K562 (cell line): ENCODE measurements around the gene SFXN3. TPM values are rescaled to one million over a fixed set of nuclear protein-coding genes. Genes with fewer than 3 reads are reported as not detected.

ENCODE experiments used
- ATAC-seq: fragments of 200-7000 bp; cut with Tn5 transposase; 3 replicates; pipeline ENCODE4 v1.9.1; 2020; ENCODE audit warnings: moderate library complexity
- BruUV-seq: library from RNA; stranded (reverse); fragments of 400-500 nt; replicated peaks from 2 replicates; lab custom pipeline; 2021; lab: Mats Ljungman, UMichigan
- CTCF ChIA-PET: fragments of 300-600 bp; formaldehyde crosslinking; extraction: SDS; loops from one replicate; lab custom pipeline; 2021; ENCODE audit warnings: low intra/inter-chr PET ratio; lab: Yijun Ruan, JAX
- POLR2A ChIA-PET: fragments of 300-600, 350-650 bp; sonication (Branson Sonifier 250); formaldehyde crosslinking; extraction: SDS; loops from one replicate; lab custom pipeline; 2021; ENCODE audit warnings: antibody characterized with exemption, inconsistent platforms; lab: Yijun Ruan, JAX
- DNase-seq, 4 experiments: peaks; one replicate each; pipeline versions ENCODE4 v3.0.0 to v3.0.0-alpha.2; 2011 to 2018; ENCODE audit warnings: low spot score in 3 of 4, mixed read lengths in 3 of 4; ENCODE audit errors: extremely low read depth in 1 of 4
- FAIRE-seq: peaks from 2 replicates; lab custom pipeline; 2011; peaks lifted over from hg19 to GRCh38; lab: Jason Lieb, UNC
- H2AFZ ChIP-seq: 2 replicates; pipeline ENCODE4 v1.6.0; 2011; ENCODE audit warnings: low read depth, low read length, control low read depth, inconsistent platforms
- H3K27ac ChIP-seq: fragments of 200-600 bp; 3 replicates; pipeline ENCODE4 v1.8.0; 2011; ENCODE audit warnings: low read depth, mild to moderate bottlenecking, control low read depth, inconsistent platforms, low read length, moderate library complexity, mixed read lengths; ENCODE audit errors: extremely low read depth
- H3K27me3 ChIP-seq, 2 experiments: fragments of 300-600 bp in 1 of 2; 2 replicates in 1 of 2; 3 replicates in 1 of 2; pipeline versions ENCODE4 v1.6.0 to v1.8.0; 2011; ENCODE audit warnings: inconsistent platforms in 2 of 2, low read length in 2 of 2, mild to moderate bottlenecking in 1 of 2, mixed read lengths in 1 of 2, moderate library complexity in 1 of 2; ENCODE audit not compliant: control insufficient read depth in 2 of 2, insufficient read depth in 2 of 2
- H3K36me3 ChIP-seq: fragments of 300-600 bp; 3 replicates; pipeline ENCODE4 v1.8.0; 2011; ENCODE audit warnings: mild to moderate bottlenecking, low read length, inconsistent platforms; ENCODE audit not compliant: control insufficient read depth, insufficient read depth
- H3K4me1 ChIP-seq, 2 experiments: fragments of 200-600 bp in 1 of 2; replicated peaks in 1 of 2; 2 replicates in 1 of 2; 3 replicates in 1 of 2; pipeline versions ENCODE4 v1.5.1 to v1.8.0; 2011; ENCODE audit warnings: inconsistent platforms in 2 of 2, low read length in 2 of 2, mild to moderate bottlenecking in 1 of 2, mixed read lengths in 1 of 2, moderate library complexity in 1 of 2; ENCODE audit not compliant: control insufficient read depth in 2 of 2, insufficient read depth in 2 of 2
- H3K4me2 ChIP-seq: 2 replicates; pipeline ENCODE4 v1.6.1; 2011; ENCODE audit warnings: low read length, control low read depth, inconsistent platforms, mixed read lengths; ENCODE audit not compliant: insufficient read depth
- H3K4me3 ChIP-seq: fragments of 200-600 bp; sonication (generic), shearing (Covaris generic); 2 replicates; pipeline ENCODE4 v1.5.1; 2016; ENCODE audit warnings: control low read depth, inconsistent platforms
- H3K79me2 ChIP-seq: fragments of 200-600 bp; 3 replicates; pipeline ENCODE4 v1.8.0; 2011; ENCODE audit warnings: low read length, inconsistent platforms; ENCODE audit not compliant: control insufficient read depth, insufficient read depth
- H3K9ac ChIP-seq, 2 experiments: 2 replicates each; pipeline versions ENCODE4 v1.6.0 to v1.6.1; 2011; ENCODE audit warnings: low read depth in 2 of 2, low read length in 2 of 2, control low read depth in 1 of 2, inconsistent platforms in 1 of 2, mild to moderate bottlenecking in 1 of 2, mixed read lengths in 1 of 2; ENCODE audit not compliant: insufficient read depth in 1 of 2
- H3K9me1 ChIP-seq: one replicate; pipeline ENCODE4 v1.6.0; 2011; ENCODE audit warnings: inconsistent platforms, mild to moderate bottlenecking, low read length, moderate library complexity; ENCODE audit not compliant: control insufficient read depth, insufficient read depth
- H3K9me3 ChIP-seq: replicated peaks from 2 replicates; pipeline ENCODE4 v1.5.1; 2011; ENCODE audit warnings: low read depth, low read length, inconsistent platforms; ENCODE audit not compliant: control insufficient read depth, insufficient read depth
- H4K20me1 ChIP-seq: replicated peaks from 2 replicates; pipeline ENCODE4 v1.6.1; 2011; ENCODE audit warnings: low read length, inconsistent platforms, mixed read lengths; ENCODE audit not compliant: control insufficient read depth, insufficient read depth
- ATF3 ChIP-seq, 2 experiments: fragments of 450-650 bp in 1 of 2; sonication (generic) in 1 of 2; formaldehyde crosslinking in 1 of 2; IDR thresholded peaks in 1 of 2; conservative IDR thresholded peaks in 1 of 2; 2 replicates each; pipeline versions ENCODE4 v1.6.1 to v1.8.1; 2016 to 2023; ENCODE audit warnings: mild to moderate bottlenecking in 2 of 2, moderate library complexity in 2 of 2, inconsistent platforms in 1 of 2, missing genetic modification reagents in 1 of 2
- BRD4 ChIP-seq: fragments of 200-600 bp; sonication (generic); IDR thresholded peaks from 2 replicates; pipeline ENCODE4 v1.6.1; 2017; ENCODE audit warnings: inconsistent platforms
- HBP1 ChIP-seq: fragments of 450-650 bp; formaldehyde crosslinking; IDR thresholded peaks from 2 replicates; pipeline ENCODE4 v1.4.0; 2022; ENCODE audit warnings: missing genetic modification characterization
- HDAC2 ChIP-seq: fragments of 450-650 bp; IDR thresholded peaks from 2 replicates; pipeline ENCODE4 v1.6.1; 2016; ENCODE audit warnings: mild to moderate bottlenecking
- NR3C1 ChIP-seq: sonication (generic); formaldehyde crosslinking; IDR thresholded peaks from 2 replicates; pipeline ENCODE4 v1.8.1; 2022; ENCODE audit warnings: missing genetic modification reagents
- SNRNP70 ChIP-seq: fragments of 200-400 bp; formaldehyde crosslinking; optimal IDR thresholded peaks from 2 replicates; pipeline ENCODE3; 2017; ENCODE audit warnings: low read depth, low read length
- ZNF512 ChIP-seq: IDR thresholded peaks from 2 replicates; pipeline ENCODE4 v1.6.1; 2016; ENCODE audit warnings: missing genetic modification characterization, missing compliant biosample characterization
- WGBS: fragments of 100-300 bp; shearing (Covaris generic); methylation state at CpG from one replicate; pipeline ENCODE4 v1.1.6; 2016; ENCODE audit warnings: low coverage, mixed read lengths; ENCODE audit not compliant: insufficient coverage; ENCODE audit errors: missing lambda C conversion rate; 5-methylcytosine and 5-hydroxymethylcytosine counted together
- in situ Hi-C: fragments of 300-500 bp; cut with MboI; formaldehyde crosslinking; loops from 4 replicates; pipeline ENCODE4 v1.15.0; 2018; ENCODE audit warnings: inconsistent platforms, mixed read lengths
- intact Hi-C: fragments of 100-400 bp; cut with micrococcal nuclease; formaldehyde crosslinking; loops from 2 replicates; pipeline ENCODE4 v1.14.2; 2022
- polyA plus RNA-seq, 8 experiments: library from polyadenylated mRNA; depleted of rRNA in 4 of 8; stranded (reverse) in 5 of 8; unstranded in 3 of 8; fragments of >200 nt; fragmentation: Nextera tagmentation in 2 of 8; fragmentation: Illumina TruSeq in 1 of 8; extraction: Ambion mirVana in 2 of 8; extraction: Trizol in 1 of 8; gene quantifications; 2 replicates each; pipeline versions ENCODE4 v1.2.1 to v1.2.3, GENCODE V29; 2011 to 2014; ENCODE audit warnings: inconsistent platforms in 1 of 8, missing spikeins in 1 of 8
- total RNA-seq, 7 experiments: library from RNA; depleted of rRNA in 6 of 7; stranded (reverse); fragments of >200 nt in 6 of 7; fragmentation: Illumina TruSeq in 2 of 7; extraction: Trizol in 2 of 7; gene quantifications; 2 replicates each; pipeline versions ENCODE4 v1.2.1 to v1.2.3, GENCODE V29; 2011 to 2021; ENCODE audit warnings: low replicate concordance in 1 of 7
- TF ChIP-seq, protein P1 (sequence below): fragments of 250-450 bp; sonication (Bioruptor Pico); IDR thresholded peaks from 2 replicates; pipeline ENCODE4 v1.4.0; 2020; ENCODE audit warnings: mild to moderate bottlenecking, moderate library complexity, borderline replicate concordance
- TF ChIP-seq, protein P2 (sequence below): fragments of 200-800 bp; sonication (Bioruptor generic); IDR thresholded peaks from 2 replicates; pipeline ENCODE4 v1.6.1; 2016; ENCODE audit warnings: missing genetic modification characterization, missing compliant biosample characterization

Gene SFXN3
- total and polyA plus RNA-seq, 9 of the 15 experiments (the other 6 are each of a cell fraction or from before 2014, with no cell fraction given), result 0.24 to 4.6 (median 0.86) TPM

DNA sequence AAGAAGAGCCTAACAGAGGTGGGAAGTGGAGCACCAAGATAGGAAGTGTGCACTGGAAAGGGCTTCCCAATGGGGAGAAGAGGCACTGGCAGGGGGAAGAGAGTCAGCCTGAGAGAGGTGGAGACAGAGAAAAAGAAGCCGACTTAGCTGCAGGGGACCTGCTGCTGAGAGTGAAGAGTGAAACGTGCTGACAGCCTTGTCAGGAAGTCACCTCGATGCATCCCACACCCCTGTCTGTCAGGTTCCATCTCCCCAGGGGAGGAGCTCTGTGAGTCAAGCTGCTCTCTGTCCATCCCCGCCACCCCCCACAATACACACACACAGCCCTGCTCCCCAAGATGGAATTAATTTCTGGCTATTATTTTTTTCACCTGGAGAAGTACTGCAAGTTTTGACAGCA, 44.7 kb downstream of the SFXN3 start:
- WGBS, result 0% methylated on average over 2 of the region's 4 CpGs
- Histone ChIP-seq H3K9me3 (no peaks in the 10 kb centered on the region), H2AFZ (no peak overlapping the region), H3K4me2 (no peak overlapping the region), H4K20me1 (no peaks in the 10 kb centered on the region), H3K9ac (no peak overlapping the region), H3K79me2 (no peaks in the 10 kb centered on the region), H3K27me3 (peaks cover 0 to 7% of the 10 kb centered on the region in 2 experiments; a peak in 3 of 5 replicates), H3K27ac (no peak overlapping the region), H3K36me3 (no peaks in the 10 kb centered on the region), H3K4me1 (peaks cover 12 to 15% of the 10 kb centered on the region in 2 experiments), H3K4me3 (no peak overlapping the region), H3K9me1 (no peaks in the 10 kb centered on the region)
- BruUV-seq, result no TSS peak
- intact Hi-C loops (no loop called here), in situ Hi-C loops (no loop called here)
- FAIRE-seq (no peak), DNase-seq (no peak), ATAC-seq (no peak)
- POLR2A ChIA-PET, result interaction anchor here (0.8 kb wide), 1 partner anchor 9 kb away, joined by 3 read pairs; no protein-coding TSS in a partner anchor
- CTCF ChIA-PET, result no interaction called here
- TF ChIP-seq NR3C1 (CRISPR knock-in tag) (no peak), ATF3 (IDR thresholded peaks at IDR 0.05) (no peak), ATF3 (CRISPR knock-in tag; conservative IDR thresholded peaks at IDR 0.05) (no peak), HDAC2 (no peak), BRD4 (no peak), HBP1 (CRISPR knock-in tag) (no peak), SNRNP70 (no peak), ZNF512 (tag) (no peak)
- TF ChIP-seq, protein P1, sequence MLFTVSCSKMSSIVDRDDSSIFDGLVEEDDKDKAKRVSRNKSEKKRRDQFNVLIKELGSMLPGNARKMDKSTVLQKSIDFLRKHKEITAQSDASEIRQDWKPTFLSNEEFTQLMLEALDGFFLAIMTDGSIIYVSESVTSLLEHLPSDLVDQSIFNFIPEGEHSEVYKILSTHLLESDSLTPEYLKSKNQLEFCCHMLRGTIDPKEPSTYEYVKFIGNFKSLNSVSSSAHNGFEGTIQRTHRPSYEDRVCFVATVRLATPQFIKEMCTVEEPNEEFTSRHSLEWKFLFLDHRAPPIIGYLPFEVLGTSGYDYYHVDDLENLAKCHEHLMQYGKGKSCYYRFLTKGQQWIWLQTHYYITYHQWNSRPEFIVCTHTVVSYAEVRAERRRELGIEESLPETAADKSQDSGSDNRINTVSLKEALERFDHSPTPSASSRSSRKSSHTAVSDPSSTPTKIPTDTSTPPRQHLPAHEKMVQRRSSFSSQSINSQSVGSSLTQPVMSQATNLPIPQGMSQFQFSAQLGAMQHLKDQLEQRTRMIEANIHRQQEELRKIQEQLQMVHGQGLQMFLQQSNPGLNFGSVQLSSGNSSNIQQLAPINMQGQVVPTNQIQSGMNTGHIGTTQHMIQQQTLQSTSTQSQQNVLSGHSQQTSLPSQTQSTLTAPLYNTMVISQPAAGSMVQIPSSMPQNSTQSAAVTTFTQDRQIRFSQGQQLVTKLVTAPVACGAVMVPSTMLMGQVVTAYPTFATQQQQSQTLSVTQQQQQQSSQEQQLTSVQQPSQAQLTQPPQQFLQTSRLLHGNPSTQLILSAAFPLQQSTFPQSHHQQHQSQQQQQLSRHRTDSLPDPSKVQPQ (CRISPR knock-in tag), result no peak
- TF ChIP-seq, protein P2, sequence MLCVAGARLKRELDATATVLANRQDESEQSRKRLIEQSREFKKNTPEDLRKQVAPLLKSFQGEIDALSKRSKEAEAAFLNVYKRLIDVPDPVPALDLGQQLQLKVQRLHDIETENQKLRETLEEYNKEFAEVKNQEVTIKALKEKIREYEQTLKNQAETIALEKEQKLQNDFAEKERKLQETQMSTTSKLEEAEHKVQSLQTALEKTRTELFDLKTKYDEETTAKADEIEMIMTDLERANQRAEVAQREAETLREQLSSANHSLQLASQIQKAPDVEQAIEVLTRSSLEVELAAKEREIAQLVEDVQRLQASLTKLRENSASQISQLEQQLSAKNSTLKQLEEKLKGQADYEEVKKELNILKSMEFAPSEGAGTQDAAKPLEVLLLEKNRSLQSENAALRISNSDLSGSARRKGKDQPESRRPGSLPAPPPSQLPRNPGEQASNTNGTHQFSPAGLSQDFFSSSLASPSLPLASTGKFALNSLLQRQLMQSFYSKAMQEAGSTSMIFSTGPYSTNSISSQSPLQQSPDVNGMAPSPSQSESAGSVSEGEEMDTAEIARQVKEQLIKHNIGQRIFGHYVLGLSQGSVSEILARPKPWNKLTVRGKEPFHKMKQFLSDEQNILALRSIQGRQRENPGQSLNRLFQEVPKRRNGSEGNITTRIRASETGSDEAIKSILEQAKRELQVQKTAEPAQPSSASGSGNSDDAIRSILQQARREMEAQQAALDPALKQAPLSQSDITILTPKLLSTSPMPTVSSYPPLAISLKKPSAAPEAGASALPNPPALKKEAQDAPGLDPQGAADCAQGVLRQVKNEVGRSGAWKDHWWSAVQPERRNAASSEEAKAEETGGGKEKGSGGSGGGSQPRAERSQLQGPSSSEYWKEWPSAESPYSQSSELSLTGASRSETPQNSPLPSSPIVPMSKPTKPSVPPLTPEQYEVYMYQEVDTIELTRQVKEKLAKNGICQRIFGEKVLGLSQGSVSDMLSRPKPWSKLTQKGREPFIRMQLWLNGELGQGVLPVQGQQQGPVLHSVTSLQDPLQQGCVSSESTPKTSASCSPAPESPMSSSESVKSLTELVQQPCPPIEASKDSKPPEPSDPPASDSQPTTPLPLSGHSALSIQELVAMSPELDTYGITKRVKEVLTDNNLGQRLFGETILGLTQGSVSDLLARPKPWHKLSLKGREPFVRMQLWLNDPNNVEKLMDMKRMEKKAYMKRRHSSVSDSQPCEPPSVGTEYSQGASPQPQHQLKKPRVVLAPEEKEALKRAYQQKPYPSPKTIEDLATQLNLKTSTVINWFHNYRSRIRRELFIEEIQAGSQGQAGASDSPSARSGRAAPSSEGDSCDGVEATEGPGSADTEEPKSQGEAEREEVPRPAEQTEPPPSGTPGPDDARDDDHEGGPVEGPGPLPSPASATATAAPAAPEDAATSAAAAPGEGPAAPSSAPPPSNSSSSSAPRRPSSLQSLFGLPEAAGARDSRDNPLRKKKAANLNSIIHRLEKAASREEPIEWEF (CRISPR knock-in tag), result no peak
